ENCODE results near the gene SEMA4F.
A peak's percentile ranks its signal among the peaks of the same experiment; 100 is the strongest.

SEMA4F gene

DNA sequence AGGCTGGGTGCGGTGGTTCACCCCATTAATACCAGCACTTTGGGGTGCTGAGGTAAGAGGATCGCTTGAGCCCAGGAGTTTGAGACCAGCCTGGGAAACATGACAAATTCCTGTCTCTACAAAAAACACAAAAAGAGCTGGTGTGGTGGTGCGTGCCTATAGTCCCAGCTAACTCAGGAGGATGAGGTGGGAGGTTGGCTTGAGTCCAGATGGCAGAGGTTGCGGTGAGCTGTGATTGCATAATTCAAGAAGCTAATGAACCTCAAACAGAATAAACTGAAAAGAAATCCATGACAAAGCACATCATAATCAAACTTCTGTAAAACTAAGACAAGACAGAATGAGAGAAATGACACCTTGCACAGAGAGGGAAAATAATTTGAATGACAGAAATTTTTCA, 54.8 kb downstream of the SEMA4F start:
- no peak for DNase-seq

- DNase-seq = no peak
Measured at GRCh38 chr2:74712223-74713053, 58.4 kb downstream of the SEMA4F start.

DNA sequence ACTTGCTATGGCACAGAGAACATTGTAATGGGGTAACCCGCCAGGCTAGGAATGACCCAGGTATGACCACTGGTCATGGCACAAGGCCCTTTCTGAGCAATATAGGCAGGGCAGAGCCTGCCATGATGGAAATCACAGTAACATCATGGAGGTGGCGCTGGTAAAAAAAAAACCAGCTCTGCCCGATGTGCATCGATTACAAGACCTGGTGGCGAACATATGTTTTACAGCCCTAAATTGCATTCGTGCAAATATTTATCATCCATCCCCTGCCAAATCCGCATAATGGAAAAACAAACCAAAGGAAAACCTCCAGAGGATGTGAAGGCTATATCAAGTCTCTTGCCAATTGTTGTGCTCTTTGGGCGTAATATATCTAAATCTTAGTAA, 60.6 kb downstream of the SEMA4F start:
- no peak for DNase-seq

DNA sequence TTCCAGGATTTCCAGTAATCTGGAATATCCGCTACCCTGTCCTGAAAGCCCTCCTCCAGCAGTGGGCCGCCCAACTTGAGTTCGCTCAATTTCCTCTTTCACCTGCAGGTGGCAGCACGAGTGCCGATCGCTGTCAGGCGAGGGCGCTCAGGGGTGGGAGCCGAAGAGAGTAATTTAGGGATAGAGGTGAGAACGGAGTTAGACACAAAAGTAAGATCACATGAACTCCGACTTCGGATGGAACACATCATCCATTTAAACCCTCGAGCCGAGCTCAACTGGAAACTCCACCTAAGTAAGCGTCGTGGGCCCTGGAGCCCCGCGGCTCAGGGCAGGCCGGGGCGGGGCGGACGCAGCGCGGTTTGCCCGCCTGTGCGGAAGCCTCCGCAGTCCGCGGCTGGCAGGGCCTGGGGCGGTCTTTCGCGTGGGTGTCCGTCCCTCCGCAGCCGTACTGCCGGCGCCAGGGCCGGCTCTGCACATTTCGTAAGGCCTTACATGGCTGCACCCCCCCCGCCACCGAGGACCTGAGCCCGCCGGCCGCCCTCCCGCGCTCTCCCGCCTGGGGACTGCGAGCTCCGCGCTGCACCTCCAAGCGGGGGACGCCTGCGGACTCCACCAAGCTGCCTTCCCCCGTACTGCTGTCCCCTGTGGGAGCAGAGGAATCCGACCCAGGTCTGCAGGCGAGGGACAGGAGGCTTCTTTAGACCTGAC, 61.2 kb downstream of the SEMA4F start:
- DNase-seq = peak; percentile 72 to 80

DNA sequence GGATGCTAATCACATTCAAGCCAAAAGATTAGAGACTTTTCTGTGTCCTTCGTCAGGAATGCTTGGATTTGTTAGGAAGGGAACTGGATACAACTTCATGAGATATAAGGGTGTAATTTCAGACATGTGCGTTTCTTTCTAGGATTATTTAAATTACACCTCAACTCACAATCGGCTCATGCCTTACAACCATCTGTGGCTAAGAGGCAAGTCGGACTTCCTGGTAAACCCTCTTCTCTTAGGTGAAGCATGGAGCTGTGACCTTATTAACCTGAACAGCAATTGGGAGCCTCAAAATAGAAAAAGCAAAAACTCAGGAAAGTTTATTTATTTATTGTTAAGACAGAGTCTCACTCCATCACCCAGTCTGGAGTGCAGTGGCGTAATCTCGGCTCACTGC, 61.8 kb downstream of the SEMA4F start:
- DNase-seq = no peak

DNA sequence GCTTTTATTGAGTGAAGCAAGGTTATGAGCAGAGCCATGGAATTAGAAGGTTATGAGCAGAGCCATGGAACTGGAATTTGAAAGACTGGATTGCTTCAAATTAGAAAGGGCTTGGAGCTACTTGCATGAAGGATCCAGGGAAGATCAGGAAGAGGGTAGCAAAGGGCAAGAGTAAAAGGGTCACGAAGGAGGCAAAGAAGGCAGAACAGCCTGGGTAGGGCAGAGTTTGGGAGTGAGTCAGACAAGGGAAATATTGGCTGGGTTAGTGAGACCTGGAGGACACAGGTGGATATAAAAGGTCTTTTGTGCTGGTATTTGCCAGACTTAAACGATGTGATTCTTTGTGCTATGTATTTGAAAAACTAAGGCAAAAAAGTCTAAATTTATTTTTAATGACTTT, 65.0 kb downstream of the SEMA4F start:
- no peak for DNase-seq

DNA sequence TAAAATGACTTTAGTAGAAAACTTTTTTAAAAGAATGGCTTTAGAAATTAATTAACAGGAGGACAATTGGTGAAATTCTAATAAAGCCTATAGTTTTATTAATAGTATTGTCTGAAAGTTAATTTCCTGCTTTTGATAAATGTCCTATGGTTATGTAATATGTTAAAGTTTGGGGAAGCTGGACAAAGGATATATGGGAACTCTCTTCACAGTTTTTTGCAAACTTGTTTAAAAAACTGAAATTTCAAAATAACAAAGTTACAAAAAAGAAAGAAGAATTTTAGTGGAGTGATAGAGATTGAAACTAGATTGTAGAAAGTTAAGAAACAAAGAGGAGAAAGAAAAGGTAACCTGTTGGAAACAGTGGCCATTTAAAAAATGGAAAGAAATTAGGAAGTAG, 67.3 kb downstream of the SEMA4F start:
- no peak for DNase-seq

- no peak for DNase-seq
Measured at GRCh38 chr2:74724496-74724895, 70.4 kb downstream of the SEMA4F start.

GRCh38 chr2:74725287-74725686, 71.2 kb downstream of the SEMA4F start:
- DNase-seq = no peak

DNA sequence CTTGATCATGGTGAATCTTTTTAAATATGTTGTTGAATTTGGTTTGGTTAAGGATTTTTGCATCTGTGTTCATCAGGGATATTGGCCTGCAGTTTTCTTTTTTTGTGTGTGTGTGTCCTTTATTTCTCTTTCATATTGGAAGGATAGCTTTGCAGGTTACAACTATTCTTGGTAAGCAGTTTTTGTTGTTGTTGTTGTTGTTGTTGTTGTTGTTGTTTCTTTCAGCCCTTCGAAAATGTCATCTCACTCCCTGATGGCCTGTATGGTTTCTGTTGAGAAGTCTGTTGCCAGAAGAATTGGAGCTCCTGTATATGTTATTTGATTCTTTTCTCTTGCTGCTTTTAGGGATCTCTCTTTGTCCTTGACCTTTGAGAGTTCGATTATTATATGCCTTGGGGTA, 74.8 kb downstream of the SEMA4F start:
- DNase-seq = no peak

- DNase-seq = no peak
Measured at GRCh38 chr2:74730530-74730929, 76.5 kb downstream of the SEMA4F start.

Data from activated CD4-positive, alpha-beta T cell treated with anti-CD3 and anti-CD28 coated beads for 4 hours (primary cell).